Activated CD8-positive, alpha-beta T cell treated with anti-CD3 and anti-CD28 coated beads for 36 hours (primary cell): ENCODE results near the gene AFAP1L1. TPM values are rescaled to one million over a fixed set of nuclear protein-coding genes. Genes with fewer than 3 reads are reported as not detected.

Experiments
- ATAC-seq: fragments of 200-7000 bp; cut with Tn5 transposase; one replicate; pipeline ENCODE4 v1.10.0; 2021; ENCODE audit warnings: mild to moderate bottlenecking, moderate library complexity
- CTCF ChIA-PET: fragments of 350-600 bp; sonication (Branson Sonifier 250); formaldehyde crosslinking; loops from one replicate; lab custom pipeline; 2021; ENCODE audit warnings: antibody characterized with exemption; lab: Charles Lee
- POLR2A ChIA-PET: fragments of 350-600 bp; sonication (Branson Sonifier 250); formaldehyde crosslinking; loops from one replicate; lab custom pipeline; 2021; ENCODE audit warnings: antibody characterized with exemption; lab: Charles Lee
- DNase-seq: peaks from one replicate; pipeline ENCODE4 v3.0.0-alpha.2; 2020
- H3K27ac Mint-ChIP-seq: one replicate; pipeline ENCODE4 v1.8.0; 2021; ENCODE audit warnings: mild to moderate bottlenecking, mixed read lengths
- H3K27me3 Mint-ChIP-seq: one replicate; pipeline ENCODE4 v1.8.0; 2021; ENCODE audit warnings: mixed read lengths
- H3K36me3 Mint-ChIP-seq: one replicate; pipeline ENCODE4 v1.8.0; 2021; ENCODE audit warnings: low read depth, mixed read lengths
- H3K4me1 Mint-ChIP-seq: one replicate; pipeline ENCODE4 v1.8.0; 2021; ENCODE audit warnings: low read depth, mixed read lengths
- H3K4me3 Mint-ChIP-seq: one replicate; pipeline ENCODE4 v1.8.0; 2021; ENCODE audit warnings: mild to moderate bottlenecking, moderate library complexity, mixed read lengths
- H3K9me3 Mint-ChIP-seq: one replicate; pipeline ENCODE4 v1.8.0; 2021; ENCODE audit warnings: mixed read lengths
- intact Hi-C: fragments of 100-400 bp; cut with micrococcal nuclease; formaldehyde crosslinking; loops from one replicate; pipeline ENCODE4 v1.10.0; 2022
- total RNA-seq, 2 experiments: library from RNA; stranded (reverse); gene quantifications; one replicate each; pipeline ENCODE4 v1.2.3, GENCODE V29; 2021
- TF ChIP-seq, protein P1 (sequence below): fragments of 200-600 bp; IDR thresholded peaks from one replicate; pipeline ENCODE4 v1.8.0; 2022; ENCODE audit warnings: antibody characterized with exemption, mild to moderate bottlenecking

Gene AFAP1L1
- 1 to 10 TPM; 1.3 to 1.6 TPM for total RNA-seq

DNA sequence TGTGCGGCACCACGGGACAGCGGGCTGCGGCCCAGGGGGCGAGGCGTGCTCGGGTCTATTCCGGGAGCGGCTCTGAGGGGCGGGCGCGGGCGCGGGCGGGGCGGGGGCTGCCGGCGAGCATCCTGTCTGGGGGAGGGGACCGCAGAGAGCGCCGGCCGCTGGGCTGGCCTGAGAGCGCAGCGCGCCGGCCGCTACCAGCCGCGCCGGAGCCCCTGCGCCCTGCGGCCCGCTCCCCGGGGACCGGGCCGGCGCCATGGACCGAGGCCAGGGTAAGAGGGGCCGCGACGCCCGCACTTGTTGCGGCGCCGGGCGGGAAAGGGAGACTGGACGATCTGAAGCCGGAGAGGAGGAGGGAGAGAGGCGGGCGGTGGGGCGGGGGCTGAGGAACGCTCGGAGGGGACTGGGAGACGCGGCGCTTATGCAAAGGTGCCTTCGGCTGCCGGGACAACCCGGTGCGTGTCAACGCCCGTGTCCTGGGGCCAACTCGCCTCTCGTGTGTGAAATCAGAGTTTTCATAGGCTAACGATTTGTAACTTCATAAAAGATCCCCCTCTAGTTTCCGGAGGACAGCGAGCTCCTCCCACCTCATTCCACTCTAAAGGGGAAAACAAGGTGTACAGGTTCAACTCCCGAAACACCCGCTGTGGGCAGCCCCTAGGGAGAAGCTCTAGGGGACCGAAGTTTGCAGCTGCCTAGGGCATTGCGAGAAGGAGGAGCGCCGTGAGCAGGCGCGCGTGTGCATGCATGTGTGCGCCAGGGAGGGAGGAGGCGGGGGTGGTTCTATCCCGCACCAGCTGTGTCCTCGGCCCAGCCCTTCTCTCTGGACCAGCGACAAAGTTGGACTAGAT is at the start of gene AFAP1L1:
Gene AFAP1L1 (plus strand): TSS at position 144 of the 848 bp plus-strand sequence. CDS start 110 bp downstream, at position 254.
- ChIA-PET POLR2A (interaction anchor here (0.7 kb wide), 1 partner anchor 474 kb away, joined by 3 read pairs; no protein-coding TSS in a partner anchor), CTCF (interaction anchor here (0.8 to 1.2 kb wide), 2 partner anchors 15 to 130 kb away, joined by 3 to 5 read pairs; partner anchors contain the start of gene ABLIM3)
- H3K27ac Mint-ChIP-seq, result peak within 1 kb of the TSS; percentile 68
- TF ChIP-seq, protein P1, sequence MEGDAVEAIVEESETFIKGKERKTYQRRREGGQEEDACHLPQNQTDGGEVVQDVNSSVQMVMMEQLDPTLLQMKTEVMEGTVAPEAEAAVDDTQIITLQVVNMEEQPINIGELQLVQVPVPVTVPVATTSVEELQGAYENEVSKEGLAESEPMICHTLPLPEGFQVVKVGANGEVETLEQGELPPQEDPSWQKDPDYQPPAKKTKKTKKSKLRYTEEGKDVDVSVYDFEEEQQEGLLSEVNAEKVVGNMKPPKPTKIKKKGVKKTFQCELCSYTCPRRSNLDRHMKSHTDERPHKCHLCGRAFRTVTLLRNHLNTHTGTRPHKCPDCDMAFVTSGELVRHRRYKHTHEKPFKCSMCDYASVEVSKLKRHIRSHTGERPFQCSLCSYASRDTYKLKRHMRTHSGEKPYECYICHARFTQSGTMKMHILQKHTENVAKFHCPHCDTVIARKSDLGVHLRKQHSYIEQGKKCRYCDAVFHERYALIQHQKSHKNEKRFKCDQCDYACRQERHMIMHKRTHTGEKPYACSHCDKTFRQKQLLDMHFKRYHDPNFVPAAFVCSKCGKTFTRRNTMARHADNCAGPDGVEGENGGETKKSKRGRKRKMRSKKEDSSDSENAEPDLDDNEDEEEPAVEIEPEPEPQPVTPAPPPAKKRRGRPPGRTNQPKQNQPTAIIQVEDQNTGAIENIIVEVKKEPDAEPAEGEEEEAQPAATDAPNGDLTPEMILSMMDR, result no peak
- peaks cover 2% of the 10 kb centered on the region for H3K36me3 Mint-ChIP-seq
- H3K9me3 Mint-ChIP-seq, result peaks cover 6% of the 10 kb centered on the region
- peak; percentile 35 for DNase-seq
- peaks cover 24% of the 10 kb centered on the region for H3K27me3 Mint-ChIP-seq
- peaks cover 6% of the 10 kb centered on the region for H3K4me1 Mint-ChIP-seq
- intact Hi-C loops, result no loop called here
- ATAC-seq, result peak; percentile 71
- peak within 1 kb of the TSS; percentile 80 for H3K4me3 Mint-ChIP-seq

DNA sequence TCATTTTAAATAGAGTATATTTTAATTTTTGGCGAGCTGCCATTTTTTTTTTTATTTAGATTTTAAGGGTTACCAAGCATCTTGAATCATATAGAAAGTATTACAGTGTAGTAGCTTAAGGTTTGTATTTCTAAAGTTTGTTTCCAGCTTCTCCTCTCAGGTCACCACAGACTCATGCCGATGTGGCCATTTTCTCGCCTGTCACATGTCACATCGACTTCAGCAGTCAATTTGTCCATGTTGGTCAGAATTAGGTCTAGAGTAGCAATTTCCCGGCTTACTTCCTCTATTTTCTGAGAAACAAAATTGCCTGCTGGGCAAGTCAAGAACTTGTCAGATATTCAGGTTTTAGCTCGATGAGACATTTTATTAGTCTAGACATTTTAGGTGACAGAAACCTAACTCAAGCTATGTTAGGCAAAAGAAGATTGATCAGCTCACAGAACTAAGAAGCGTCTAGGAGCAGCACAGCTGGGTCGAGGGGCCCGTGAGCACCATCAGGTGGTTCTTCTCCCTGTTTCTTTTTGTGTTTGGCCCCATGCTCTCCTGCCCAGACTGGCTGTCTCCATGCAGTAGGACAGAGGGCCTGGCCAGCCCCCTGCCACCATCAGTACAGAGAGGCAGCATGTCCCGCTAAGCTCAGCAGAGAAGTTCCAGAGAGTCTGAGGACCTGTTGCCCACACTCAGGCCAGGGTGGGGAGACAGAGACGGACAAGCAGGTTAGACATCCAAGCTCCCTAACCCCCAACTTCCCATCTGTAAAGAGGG is 48.4 kb upstream of the AFAP1L1 start:
- ATAC-seq (no peak), DNase-seq (no peak)
- Mint-ChIP-seq H3K4me3 (no peak overlapping the region), H3K9me3 (no peaks in the 10 kb centered on the region), H3K27ac (no peak overlapping the region), H3K27me3 (peaks cover 3% of the 10 kb centered on the region), H3K4me1 (no peaks in the 10 kb centered on the region), H3K36me3 (no peaks in the 10 kb centered on the region)
- TF ChIP-seq, protein P1, result no peak
- ChIA-PET POLR2A (no interaction called here), CTCF (interaction anchor here (0.7 to 1.2 kb wide), 3 partner anchors 82 to 482 kb away, joined by 3 to 5 read pairs (median 3); partner anchors contain the start of gene ABLIM3)
- intact Hi-C loops, result no loop called here

DNA sequence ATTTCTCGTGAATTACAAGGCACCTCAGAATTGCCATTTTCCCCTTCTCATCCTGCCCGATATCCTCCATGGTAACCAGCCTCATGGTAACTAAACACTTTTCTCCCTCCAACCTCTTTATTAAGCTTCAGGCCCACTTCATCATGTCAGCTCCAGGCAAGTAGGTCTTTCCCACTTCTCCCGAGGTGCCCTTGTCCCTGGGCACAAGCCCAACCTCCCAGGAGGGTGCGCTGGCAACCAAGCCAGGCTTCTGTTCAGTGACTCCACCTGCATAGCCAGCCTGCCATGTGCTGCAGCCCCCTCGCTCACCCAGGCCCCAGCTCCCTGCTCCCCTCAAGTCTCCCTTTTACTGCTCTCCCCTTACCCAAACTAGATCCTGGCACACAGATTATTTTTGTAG is 47.4 kb upstream of the AFAP1L1 start:
- Mint-ChIP-seq H3K4me1 (no peaks in the 10 kb centered on the region), H3K27me3 (peaks cover 5% of the 10 kb centered on the region), H3K36me3 (no peaks in the 10 kb centered on the region), H3K4me3 (no peak overlapping the region), H3K27ac (no peak overlapping the region), H3K9me3 (no peaks in the 10 kb centered on the region)
- CTCF ChIA-PET, result no interaction called here
- ATAC-seq (no peak), DNase-seq (no peak)
- TF ChIP-seq, protein P1, result no peak
- POLR2A ChIA-PET, result no interaction called here
- intact Hi-C loops, result no loop called here

DNA sequence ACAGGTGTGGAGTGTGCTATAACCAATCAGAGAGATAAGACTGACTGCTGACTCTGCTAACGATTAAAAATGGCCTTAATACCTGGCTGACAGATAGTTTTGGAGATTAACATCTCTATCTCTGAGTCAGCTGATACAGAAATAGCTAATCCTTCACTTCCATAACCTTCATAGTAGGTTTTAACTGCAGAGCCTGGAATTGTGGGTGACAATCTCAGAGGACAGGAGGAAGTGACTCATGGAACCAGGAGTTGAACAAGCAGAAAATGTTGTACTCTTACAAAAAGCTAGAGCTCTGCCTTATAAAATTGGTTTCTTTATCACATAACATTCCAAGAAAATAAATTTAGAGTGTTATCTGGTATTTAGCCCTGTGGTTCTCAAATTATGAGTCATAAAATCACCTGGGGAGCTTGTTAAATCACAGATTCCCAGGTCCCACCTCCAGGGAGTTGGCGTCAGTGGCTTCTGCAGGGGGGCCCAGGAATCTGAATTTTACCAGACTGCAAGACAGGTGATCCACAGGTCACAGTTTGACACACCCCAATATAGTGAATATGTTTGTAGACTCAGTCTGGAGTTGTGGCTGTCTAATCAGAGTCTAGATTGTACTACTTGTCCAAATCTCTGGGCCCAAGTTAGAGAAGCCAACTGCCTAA is 44.4 kb upstream of the AFAP1L1 start:
- H3K4me3 Mint-ChIP-seq, result no peak overlapping the region
- no peaks in the 10 kb centered on the region for H3K9me3 Mint-ChIP-seq
- TF ChIP-seq, protein P1, result no peak
- H3K27ac Mint-ChIP-seq, result no peak overlapping the region
- H3K27me3 Mint-ChIP-seq, result peaks cover 5% of the 10 kb centered on the region
- ATAC-seq (no peak), DNase-seq (no peak)
- H3K4me1 Mint-ChIP-seq, result no peaks in the 10 kb centered on the region
- CTCF ChIA-PET, result no interaction called here
- H3K36me3 Mint-ChIP-seq, result no peaks in the 10 kb centered on the region
- POLR2A ChIA-PET, result no interaction called here
- intact Hi-C loops, result no loop called here
